Renal cortex interstitium (tissue), 15 donors: ENCODE data around the gene P2RY1. TPM values are rescaled to one million over a fixed set of nuclear protein-coding genes. Genes with fewer than 3 reads are reported as not detected.
A peak's percentile ranks its signal among the peaks of the same experiment; 100 is the strongest.

Experiments used
- DNase-seq, 11 donors: peaks; one replicate each; pipeline ENCODE4 v3.0.0-alpha.2; 2013; ENCODE audit warnings: low read depth in 9 of 11, low spot score in 4 of 11; ENCODE audit errors: extremely low read depth in 1 of 11
- long read RNA-seq, 16 experiments: transcript quantifications; one replicate each; lab custom pipeline, GENCODE V29; 2026
- polyA plus RNA-seq, 3 donors: library from polyadenylated mRNA; unstranded; fragments of 120-200 nt; gene quantifications; one replicate each; pipeline ENCODE4 v1.2.1, GENCODE V29; 2013; ENCODE audit not compliant: insufficient read length in 3 of 3

The P2RY1 gene, protein sequence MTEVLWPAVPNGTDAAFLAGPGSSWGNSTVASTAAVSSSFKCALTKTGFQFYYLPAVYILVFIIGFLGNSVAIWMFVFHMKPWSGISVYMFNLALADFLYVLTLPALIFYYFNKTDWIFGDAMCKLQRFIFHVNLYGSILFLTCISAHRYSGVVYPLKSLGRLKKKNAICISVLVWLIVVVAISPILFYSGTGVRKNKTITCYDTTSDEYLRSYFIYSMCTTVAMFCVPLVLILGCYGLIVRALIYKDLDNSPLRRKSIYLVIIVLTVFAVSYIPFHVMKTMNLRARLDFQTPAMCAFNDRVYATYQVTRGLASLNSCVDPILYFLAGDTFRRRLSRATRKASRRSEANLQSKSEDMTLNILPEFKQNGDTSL
- 1 to 10 TPM; 2.6 to 3.4 (median 2.9) TPM for polyA plus RNA-seq
- long read RNA-seq, donor 1, full-length matches to known transcripts, result 6 of 6 reads
- long read RNA-seq, donor 1, partial matches to known transcripts, result 0 of 6 reads
- long read RNA-seq, donor 1, other reads (novel, unspliced or antisense), result 0 of 6 reads
- long read RNA-seq, donor 2, full-length matches to known transcripts, result 2 of 2 reads
- long read RNA-seq, donor 2, partial matches to known transcripts, result 0 of 2 reads
- long read RNA-seq, donor 2, other reads (novel, unspliced or antisense), result 0 of 2 reads
- long read RNA-seq, donor 3, full-length matches to known transcripts, result 3 of 3 reads
- long read RNA-seq, donor 3, partial matches to known transcripts, result 0 of 3 reads
- long read RNA-seq, donor 3, other reads (novel, unspliced or antisense), result 0 of 3 reads
- long read RNA-seq, donor 4, full-length matches to known transcripts, result 5 of 5 reads
- long read RNA-seq, donor 4, partial matches to known transcripts, result 0 of 5 reads
- long read RNA-seq, donor 4, other reads (novel, unspliced or antisense), result 0 of 5 reads
- long read RNA-seq, donor 5, result 0 reads
- long read RNA-seq, donor 6, full-length matches to known transcripts, result 1 of 1 reads
- long read RNA-seq, donor 6, partial matches to known transcripts, result 0 of 1 reads
- long read RNA-seq, donor 6, other reads (novel, unspliced or antisense), result 0 of 1 reads
- long read RNA-seq, donor 7, full-length matches to known transcripts, result 9 of 9 reads
- long read RNA-seq, donor 7, partial matches to known transcripts, result 0 of 9 reads
- long read RNA-seq, donor 7, other reads (novel, unspliced or antisense), result 0 of 9 reads
- long read RNA-seq, donor 8, full-length matches to known transcripts, result 9 of 9 reads
- long read RNA-seq, donor 8, partial matches to known transcripts, result 0 of 9 reads
- long read RNA-seq, donor 8, other reads (novel, unspliced or antisense), result 0 of 9 reads
- long read RNA-seq, donor 9, full-length matches to known transcripts, result 3 of 3 reads
- long read RNA-seq, donor 9, partial matches to known transcripts, result 0 of 3 reads
- long read RNA-seq, donor 9, other reads (novel, unspliced or antisense), result 0 of 3 reads
- long read RNA-seq, donor 10, full-length matches to known transcripts, result 2 of 2 reads
- long read RNA-seq, donor 10, partial matches to known transcripts, result 0 of 2 reads
- long read RNA-seq, donor 10, other reads (novel, unspliced or antisense), result 0 of 2 reads
- long read RNA-seq, donor 11, full-length matches to known transcripts, result 6 of 6 reads
- long read RNA-seq, donor 11, partial matches to known transcripts, result 0 of 6 reads
- long read RNA-seq, donor 11, other reads (novel, unspliced or antisense), result 0 of 6 reads
- long read RNA-seq, donor 12, result 0 reads
- long read RNA-seq, donor 13, full-length matches to known transcripts, result 11 of 11 reads
- long read RNA-seq, donor 13, partial matches to known transcripts, result 0 of 11 reads
- long read RNA-seq, donor 13, other reads (novel, unspliced or antisense), result 0 of 11 reads
- long read RNA-seq, donor 14, full-length matches to known transcripts, result 1 of 1 reads
- long read RNA-seq, donor 14, partial matches to known transcripts, result 0 of 1 reads
- long read RNA-seq, donor 14, other reads (novel, unspliced or antisense), result 0 of 1 reads
- long read RNA-seq, donor 15, full-length matches to known transcripts, result 3 of 3 reads
- long read RNA-seq, donor 15, partial matches to known transcripts, result 0 of 3 reads
- long read RNA-seq, donor 15, other reads (novel, unspliced or antisense), result 0 of 3 reads
- long read RNA-seq, donor 16, full-length matches to known transcripts, result 19 of 19 reads
- long read RNA-seq, donor 16, partial matches to known transcripts, result 0 of 19 reads
- long read RNA-seq, donor 16, other reads (novel, unspliced or antisense), result 0 of 19 reads

DNA sequence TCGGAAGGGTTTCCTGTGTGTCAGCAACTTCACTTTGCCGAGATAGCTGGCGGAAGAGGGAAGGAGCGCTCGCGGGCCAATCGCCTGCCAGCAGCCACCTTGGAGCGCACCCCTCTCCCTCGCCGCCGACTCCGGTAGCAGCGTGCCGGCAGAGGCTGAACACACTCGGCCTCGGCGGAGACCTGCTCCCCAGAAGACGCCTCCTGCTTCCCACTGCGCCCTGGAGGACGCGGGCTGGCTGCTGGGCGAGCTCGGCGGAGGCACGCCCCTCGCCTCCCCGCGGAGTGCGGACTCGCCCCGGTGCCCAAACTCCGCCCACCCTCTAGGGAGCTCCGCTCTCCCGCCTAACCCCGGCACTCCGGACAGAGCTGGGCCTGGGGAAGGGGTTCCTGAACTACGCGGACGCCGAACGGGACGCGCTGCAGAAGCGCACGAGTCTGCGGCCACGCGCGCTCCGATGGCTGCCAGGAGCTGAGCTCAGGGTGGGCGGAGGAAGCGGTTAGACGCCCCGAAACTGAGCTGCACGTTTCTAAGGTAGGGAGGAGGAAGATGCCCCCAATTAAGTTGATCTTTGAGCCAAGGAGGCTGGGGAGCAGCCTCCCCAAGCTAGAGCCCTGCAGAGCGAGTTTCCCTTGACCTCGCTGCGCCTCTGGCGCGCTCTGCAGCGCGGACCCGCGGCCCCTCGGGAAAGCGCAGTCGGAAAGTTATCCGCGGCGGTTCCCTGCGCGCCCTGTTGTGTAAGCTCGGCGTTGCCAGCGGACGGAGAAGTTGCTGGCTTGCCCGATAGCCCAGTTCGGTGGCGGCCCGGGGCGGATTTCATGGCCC, at the start of gene P2RY1:
P2RY1 (plus strand) TSS at position 356 of the 825 bp plus-strand sequence. CDS start 652 bp downstream, outside the sequence.
- DNase-seq, result peak; percentile 44 to 71 (median 57)

DNA sequence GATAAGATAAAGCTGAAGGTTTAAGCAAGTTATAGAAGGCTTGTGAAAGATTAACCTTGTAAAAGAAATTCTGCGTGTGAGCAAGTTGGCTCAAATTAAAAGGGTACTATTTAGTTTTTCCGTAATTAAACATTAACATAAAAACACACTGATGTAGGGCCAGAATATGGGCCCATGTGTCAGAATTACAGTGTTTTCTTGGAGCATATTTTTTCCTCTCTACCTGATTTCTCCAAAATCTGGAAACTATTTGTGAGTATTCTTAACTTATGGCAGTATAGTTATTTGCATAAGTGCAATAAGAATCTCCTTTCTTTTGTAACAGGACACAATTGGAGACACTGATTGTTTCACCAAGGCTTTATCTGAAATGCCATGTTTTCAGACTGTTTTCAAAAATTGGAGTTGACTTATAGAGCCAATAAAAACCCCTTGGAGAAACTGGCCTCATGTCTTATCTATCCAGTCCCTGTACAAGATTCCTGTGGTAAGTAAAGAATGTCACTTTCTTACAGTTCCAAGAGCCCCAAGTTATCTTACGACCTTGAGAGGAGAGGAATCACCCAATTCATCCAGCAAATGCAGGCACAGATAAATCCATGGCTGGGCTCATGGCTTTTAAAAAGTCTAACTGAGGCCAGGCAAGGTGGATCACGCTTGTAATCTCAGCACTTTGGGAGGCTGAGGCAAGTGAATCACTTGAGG, 47.8 kb upstream of the P2RY1 start:
- no peak for DNase-seq

- no peak for DNase-seq
These were observed 44.1 kb upstream of the P2RY1 start for GRCh38 chr3:152790651-152791387.

GRCh38 chr3:152793969-152794368, 41.0 kb upstream of the P2RY1 start:
- no peak for DNase-seq

- DNase-seq, result no peak
These were observed 37.0 kb upstream of the P2RY1 start for GRCh38 chr3:152797751-152798432.

DNA sequence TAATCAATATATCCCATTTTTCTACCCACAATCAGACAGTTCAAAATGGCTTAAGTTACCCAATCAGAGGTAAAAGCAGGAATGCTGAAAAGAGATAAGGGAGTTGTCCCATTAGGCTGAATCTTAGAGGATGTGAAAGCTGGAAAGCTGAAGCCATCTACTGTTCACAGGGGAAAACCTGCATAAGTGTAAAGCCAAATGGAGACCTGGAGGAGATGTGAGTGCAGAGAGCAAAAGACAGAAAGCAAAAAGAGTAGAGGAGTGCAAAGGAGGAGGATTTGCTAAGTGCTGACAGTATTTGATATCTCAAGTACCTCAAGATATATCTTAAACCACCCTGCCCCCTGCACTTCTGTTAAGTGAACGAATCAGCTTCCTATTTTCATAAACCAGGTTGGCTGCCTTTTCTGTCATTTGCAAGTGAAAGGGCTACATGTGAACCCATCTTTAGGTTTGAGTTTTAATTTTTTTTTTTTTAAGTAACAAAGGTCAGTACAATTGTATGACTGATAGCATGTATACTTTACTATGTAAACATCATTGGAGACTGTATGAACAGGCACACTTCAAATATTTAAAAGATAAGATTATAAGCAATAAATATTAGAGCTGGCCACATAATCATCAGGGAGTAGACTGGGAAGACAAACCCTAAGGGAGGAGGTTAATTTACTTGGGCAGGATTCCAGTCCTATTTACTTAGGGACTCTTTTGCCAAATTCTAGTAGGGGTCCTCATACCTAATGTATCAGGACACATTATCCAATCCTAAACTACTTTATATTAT, 22.8 kb upstream of the P2RY1 start:
- DNase-seq, result no peak

DNA sequence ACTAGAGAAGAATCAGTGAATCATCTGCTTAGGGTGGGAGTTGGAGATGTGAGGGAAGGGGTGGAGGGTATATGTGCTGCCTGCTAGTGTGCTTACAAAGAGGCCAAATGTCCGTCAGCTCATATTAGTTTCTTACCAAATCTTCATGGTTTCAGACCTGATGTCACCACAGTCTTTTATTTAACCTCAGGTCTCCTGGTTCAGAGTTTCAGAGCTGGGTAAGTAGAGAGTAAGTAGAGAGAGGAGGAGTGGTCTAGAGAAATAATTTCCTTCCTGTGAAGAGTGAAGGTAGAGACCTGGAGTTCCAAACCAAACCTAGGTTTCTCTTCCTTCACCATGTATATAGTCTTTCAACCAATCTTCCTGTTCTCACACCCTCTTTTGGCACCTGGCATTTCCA, 17.5 kb upstream of the P2RY1 start:
- no peak for DNase-seq

DNA sequence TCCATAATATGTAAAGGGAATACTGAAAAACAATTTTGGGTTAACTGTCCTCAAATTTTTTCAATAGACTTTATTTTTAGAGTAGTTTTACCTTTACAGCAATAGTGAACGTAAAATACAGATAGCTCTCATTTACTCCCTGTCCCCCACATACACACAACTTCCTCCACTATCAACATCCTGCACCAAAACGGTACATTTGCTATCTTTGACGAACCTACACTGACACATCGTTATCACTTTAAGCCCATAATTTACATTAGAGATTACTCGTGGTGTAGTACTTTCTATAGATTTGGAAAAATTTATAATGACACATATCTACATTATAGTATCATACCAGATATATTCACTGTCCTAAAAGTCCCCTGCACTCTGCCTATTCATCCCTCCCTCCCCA, 16.9 kb upstream of the P2RY1 start:
- no peak for DNase-seq

GRCh38 chr3:152823173-152823572, 11.8 kb upstream of the P2RY1 start:
- no peak for DNase-seq

GRCh38 chr3:152823781-152824180, 11.2 kb upstream of the P2RY1 start:
- DNase-seq, result no peak

- DNase-seq, result no peak
These were observed 9.4 kb upstream of the P2RY1 start for GRCh38 chr3:152825566-152825965.

DNA sequence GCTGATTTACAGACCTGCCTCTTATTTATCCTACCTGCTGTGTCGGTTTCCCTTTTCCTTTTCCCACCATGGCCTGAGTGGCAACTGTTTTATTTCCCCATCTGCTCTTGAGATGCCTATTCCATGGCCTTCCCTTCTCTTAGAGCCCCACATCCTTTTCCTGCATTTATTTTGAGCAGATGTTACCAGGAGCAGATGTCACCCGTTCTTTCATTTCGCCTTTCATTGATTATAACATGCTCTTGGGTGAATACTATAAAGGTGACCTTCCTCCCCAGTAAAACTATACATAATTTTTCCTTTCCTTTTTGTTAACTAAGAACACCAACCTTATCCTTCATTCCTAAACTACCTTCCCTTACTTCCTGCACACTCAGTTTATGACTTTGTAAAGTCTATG, 8.5 kb upstream of the P2RY1 start:
- DNase-seq, result no peak

GRCh38 chr3:152827313-152827712, 7.6 kb upstream of the P2RY1 start:
- no peak for DNase-seq
